ENCODE results near the gene IFT22.
A peak's percentile ranks its signal among the peaks of the same experiment; 100 is the strongest.

IFT22 gene

GRCh38 chr7:101315336-101315735 is 6.3 kb downstream of the IFT22 start:
- H3K4me3 ChIP-seq (ENCODE audit: low read depth, low read length), result no peak overlapping the region
- DNase-seq (ENCODE audit: low read depth), result peak; percentile 29
- TF ChIP-seq CTCF (IDR thresholded peaks at IDR 0.05; ENCODE audit: low read depth, low read length, missing control alignments), result peak; percentile 69

GRCh38 chr7:101308245-101309085 is 13.1 kb downstream of the IFT22 start:
- H3K4me3 ChIP-seq (ENCODE audit: low read depth, low read length), result no peak overlapping the region
- no peak for DNase-seq (ENCODE audit: low read depth)
- no peak for TF ChIP-seq CTCF (IDR thresholded peaks at IDR 0.05; ENCODE audit: low read depth, low read length, missing control alignments)

GRCh38 chr7:101306307-101306706 is 15.3 kb downstream of the IFT22 start:
- H3K4me3 ChIP-seq (ENCODE audit: low read depth, low read length), result no peak overlapping the region
- DNase-seq (ENCODE audit: low read depth), result no peak
- TF ChIP-seq CTCF (IDR thresholded peaks at IDR 0.05; ENCODE audit: low read depth, low read length, missing control alignments), result no peak

GRCh38 chr7:101303102-101303701 is 18.4 kb downstream of the IFT22 start:
- DNase-seq (ENCODE audit: low read depth), result no peak
- no peak for TF ChIP-seq CTCF (IDR thresholded peaks at IDR 0.05; ENCODE audit: low read depth, low read length, missing control alignments)
- no peak overlapping the region for H3K4me3 ChIP-seq (ENCODE audit: low read depth, low read length)

- H3K4me3 ChIP-seq (ENCODE audit: low read depth, low read length), result no peak overlapping the region
Observed at GRCh38 chr7:101302641-101303101, 18.9 kb downstream of the IFT22 start.

More at GRCh38 chr7:101302641-101303101, 18.9 kb downstream of the IFT22 start:
- DNase-seq (ENCODE audit: low read depth), result no peak
- TF ChIP-seq CTCF (IDR thresholded peaks at IDR 0.05; ENCODE audit: low read depth, low read length, missing control alignments), result no peak
